GM12878 (cell line): ENCODE data around the gene SPDYC.

ENCODE experiments used
- DPF2 ChIP-seq: fragments of 450-650 bp; IDR thresholded peaks from 2 replicates; pipeline ENCODE4 v1.6.1; 2017; ENCODE audit warnings: mild to moderate bottlenecking
- EGR1 ChIP-seq, 2 experiments: IDR thresholded peaks; 1 replicate in 1 of 2; 2 replicates in 1 of 2; pipeline ENCODE4 v1.6.1; 2011 to 2012; ENCODE audit warnings: low read depth in 2 of 2, low read length in 2 of 2, borderline replicate concordance in 1 of 2, mild to moderate bottlenecking in 1 of 2, moderate library complexity in 1 of 2
- HDAC2 ChIP-seq: fragments of 200-600 bp; sonication (generic); IDR thresholded peaks from 2 replicates; pipeline ENCODE4 v1.6.1; 2017
- MTA3 ChIP-seq: IDR thresholded peaks from 2 replicates; pipeline ENCODE4 v1.6.1; 2012; ENCODE audit warnings: low read length, inconsistent platforms, borderline replicate concordance
- POLR2AphosphoS5 ChIP-seq: IDR thresholded peaks from 2 replicates; pipeline ENCODE4 v1.6.1; 2011; ENCODE audit warnings: mild to moderate bottlenecking, low read length, inconsistent platforms
- SIX5 ChIP-seq: IDR thresholded peaks from 2 replicates; pipeline ENCODE4 v1.6.1; 2011; ENCODE audit warnings: mild to moderate bottlenecking, low read depth, low read length, moderate library complexity; ENCODE audit not compliant: severe bottlenecking
- TF ChIP-seq, protein P1 (sequence below): fragments of 450-650 bp; formaldehyde crosslinking; IDR thresholded peaks from 2 replicates; pipeline ENCODE4 v1.4.0; 2020; ENCODE audit warnings: mild to moderate bottlenecking, moderate library complexity
- TF ChIP-seq, protein P2 (sequence below): fragments of 450-650 bp; IDR thresholded peaks from 2 replicates; pipeline ENCODE4 v1.6.1; 2016; ENCODE audit warnings: mild to moderate bottlenecking, moderate library complexity, borderline replicate concordance
- TF ChIP-seq, protein P3 (sequence below): IDR thresholded peaks from 2 replicates; pipeline ENCODE4 v1.6.1; 2012; ENCODE audit warnings: low read depth, low read length, improper control_type of control experiment
- TF ChIP-seq, protein P4 (sequence below): fragments of 450-650 bp; IDR thresholded peaks from 2 replicates; pipeline ENCODE4 v1.6.1; 2017; ENCODE audit warnings: mild to moderate bottlenecking, moderate library complexity
- TF ChIP-seq, protein P5 (sequence below): fragments of 450-650 bp; IDR thresholded peaks from 2 replicates; pipeline ENCODE4 v1.6.1; 2017; ENCODE audit warnings: mild to moderate bottlenecking
- TF ChIP-seq, protein P6 (sequence below): fragments of 450-650 bp; IDR thresholded peaks from 2 replicates; pipeline ENCODE4 v1.6.1; 2017; ENCODE audit warnings: low read depth, mild to moderate bottlenecking, moderate library complexity

DNA sequence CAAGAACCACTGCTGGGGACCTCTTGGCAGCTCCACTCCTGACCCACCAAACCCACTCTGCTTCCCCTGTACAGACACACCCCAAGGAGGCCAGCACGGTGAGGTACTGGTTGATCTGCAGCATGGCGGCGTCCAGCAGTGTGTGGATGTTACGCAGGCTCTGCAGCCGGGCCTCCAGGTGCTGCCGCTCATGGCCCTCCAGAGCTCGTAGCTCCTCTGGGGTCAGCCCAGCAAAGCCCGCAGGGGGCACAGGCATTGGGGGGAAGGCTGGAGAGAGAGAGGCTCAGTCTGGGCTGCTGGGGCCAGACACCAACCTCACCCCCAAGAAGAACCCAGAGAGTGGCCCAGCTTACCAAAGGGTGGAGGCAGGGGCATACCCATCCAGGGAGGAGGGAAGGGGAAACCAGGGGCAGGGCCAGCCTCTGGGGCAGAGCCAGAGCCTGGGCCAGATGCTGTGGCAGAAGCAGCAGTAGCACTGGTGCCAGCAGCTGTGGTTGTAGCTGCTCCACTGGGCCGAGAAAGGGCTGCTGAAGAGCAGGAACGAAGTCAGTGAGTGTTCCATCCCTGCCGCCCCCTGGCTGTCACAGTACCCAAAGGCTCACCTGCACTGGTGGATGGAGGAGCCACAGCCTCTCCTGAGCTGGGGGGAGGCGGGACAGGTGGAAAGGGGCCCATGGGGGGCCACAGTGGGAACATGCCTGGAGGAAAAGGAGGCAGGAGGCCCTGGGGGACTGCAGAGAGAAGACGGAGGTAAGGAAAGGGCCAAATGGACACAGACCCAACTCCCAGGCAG lies 40.2 kb upstream of the SPDYC start:
- no peak for TF ChIP-seq EGR1 (IDR thresholded peaks at IDR 0.05; ENCODE audit: borderline replicate concordance in 1 of 2, low read depth in 2 of 2, low read length in 2 of 2)
- TF ChIP-seq SIX5, result no peak
- TF ChIP-seq, protein P1, sequence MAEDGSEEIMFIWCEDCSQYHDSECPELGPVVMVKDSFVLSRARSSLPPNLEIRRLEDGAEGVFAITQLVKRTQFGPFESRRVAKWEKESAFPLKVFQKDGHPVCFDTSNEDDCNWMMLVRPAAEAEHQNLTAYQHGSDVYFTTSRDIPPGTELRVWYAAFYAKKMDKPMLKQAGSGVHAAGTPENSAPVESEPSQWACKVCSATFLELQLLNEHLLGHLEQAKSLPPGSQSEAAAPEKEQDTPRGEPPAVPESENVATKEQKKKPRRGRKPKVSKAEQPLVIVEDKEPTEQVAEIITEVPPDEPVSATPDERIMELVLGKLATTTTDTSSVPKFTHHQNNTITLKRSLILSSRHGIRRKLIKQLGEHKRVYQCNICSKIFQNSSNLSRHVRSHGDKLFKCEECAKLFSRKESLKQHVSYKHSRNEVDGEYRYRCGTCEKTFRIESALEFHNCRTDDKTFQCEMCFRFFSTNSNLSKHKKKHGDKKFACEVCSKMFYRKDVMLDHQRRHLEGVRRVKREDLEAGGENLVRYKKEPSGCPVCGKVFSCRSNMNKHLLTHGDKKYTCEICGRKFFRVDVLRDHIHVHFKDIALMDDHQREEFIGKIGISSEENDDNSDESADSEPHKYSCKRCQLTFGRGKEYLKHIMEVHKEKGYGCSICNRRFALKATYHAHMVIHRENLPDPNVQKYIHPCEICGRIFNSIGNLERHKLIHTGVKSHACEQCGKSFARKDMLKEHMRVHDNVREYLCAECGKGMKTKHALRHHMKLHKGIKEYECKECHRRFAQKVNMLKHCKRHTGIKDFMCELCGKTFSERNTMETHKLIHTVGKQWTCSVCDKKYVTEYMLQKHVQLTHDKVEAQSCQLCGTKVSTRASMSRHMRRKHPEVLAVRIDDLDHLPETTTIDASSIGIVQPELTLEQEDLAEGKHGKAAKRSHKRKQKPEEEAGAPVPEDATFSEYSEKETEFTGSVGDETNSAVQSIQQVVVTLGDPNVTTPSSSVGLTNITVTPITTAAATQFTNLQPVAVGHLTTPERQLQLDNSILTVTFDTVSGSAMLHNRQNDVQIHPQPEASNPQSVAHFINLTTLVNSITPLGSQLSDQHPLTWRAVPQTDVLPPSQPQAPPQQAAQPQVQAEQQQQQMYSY (CRISPR knock-in tag), result no peak
- TF ChIP-seq, protein P2, sequence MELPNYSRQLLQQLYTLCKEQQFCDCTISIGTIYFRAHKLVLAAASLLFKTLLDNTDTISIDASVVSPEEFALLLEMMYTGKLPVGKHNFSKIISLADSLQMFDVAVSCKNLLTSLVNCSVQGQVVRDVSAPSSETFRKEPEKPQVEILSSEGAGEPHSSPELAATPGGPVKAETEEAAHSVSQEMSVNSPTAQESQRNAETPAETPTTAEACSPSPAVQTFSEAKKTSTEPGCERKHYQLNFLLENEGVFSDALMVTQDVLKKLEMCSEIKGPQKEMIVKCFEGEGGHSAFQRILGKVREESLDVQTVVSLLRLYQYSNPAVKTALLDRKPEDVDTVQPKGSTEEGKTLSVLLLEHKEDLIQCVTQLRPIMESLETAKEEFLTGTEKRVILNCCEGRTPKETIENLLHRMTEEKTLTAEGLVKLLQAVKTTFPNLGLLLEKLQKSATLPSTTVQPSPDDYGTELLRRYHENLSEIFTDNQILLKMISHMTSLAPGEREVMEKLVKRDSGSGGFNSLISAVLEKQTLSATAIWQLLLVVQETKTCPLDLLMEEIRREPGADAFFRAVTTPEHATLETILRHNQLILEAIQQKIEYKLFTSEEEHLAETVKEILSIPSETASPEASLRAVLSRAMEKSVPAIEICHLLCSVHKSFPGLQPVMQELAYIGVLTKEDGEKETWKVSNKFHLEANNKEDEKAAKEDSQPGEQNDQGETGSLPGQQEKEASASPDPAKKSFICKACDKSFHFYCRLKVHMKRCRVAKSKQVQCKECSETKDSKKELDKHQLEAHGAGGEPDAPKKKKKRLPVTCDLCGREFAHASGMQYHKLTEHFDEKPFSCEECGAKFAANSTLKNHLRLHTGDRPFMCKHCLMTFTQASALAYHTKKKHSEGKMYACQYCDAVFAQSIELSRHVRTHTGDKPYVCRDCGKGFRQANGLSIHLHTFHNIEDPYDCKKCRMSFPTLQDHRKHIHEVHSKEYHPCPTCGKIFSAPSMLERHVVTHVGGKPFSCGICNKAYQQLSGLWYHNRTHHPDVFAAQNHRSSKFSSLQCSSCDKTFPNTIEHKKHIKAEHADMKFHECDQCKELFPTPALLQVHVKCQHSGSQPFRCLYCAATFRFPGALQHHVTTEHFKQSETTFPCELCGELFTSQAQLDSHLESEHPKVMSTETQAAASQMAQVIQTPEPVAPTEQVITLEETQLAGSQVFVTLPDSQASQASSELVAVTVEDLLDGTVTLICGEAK, result no peak
- TF ChIP-seq, protein P3, sequence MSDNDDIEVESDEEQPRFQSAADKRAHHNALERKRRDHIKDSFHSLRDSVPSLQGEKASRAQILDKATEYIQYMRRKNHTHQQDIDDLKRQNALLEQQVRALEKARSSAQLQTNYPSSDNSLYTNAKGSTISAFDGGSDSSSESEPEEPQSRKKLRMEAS, result no peak
- no peak for TF ChIP-seq DPF2
- TF ChIP-seq, protein P4, sequence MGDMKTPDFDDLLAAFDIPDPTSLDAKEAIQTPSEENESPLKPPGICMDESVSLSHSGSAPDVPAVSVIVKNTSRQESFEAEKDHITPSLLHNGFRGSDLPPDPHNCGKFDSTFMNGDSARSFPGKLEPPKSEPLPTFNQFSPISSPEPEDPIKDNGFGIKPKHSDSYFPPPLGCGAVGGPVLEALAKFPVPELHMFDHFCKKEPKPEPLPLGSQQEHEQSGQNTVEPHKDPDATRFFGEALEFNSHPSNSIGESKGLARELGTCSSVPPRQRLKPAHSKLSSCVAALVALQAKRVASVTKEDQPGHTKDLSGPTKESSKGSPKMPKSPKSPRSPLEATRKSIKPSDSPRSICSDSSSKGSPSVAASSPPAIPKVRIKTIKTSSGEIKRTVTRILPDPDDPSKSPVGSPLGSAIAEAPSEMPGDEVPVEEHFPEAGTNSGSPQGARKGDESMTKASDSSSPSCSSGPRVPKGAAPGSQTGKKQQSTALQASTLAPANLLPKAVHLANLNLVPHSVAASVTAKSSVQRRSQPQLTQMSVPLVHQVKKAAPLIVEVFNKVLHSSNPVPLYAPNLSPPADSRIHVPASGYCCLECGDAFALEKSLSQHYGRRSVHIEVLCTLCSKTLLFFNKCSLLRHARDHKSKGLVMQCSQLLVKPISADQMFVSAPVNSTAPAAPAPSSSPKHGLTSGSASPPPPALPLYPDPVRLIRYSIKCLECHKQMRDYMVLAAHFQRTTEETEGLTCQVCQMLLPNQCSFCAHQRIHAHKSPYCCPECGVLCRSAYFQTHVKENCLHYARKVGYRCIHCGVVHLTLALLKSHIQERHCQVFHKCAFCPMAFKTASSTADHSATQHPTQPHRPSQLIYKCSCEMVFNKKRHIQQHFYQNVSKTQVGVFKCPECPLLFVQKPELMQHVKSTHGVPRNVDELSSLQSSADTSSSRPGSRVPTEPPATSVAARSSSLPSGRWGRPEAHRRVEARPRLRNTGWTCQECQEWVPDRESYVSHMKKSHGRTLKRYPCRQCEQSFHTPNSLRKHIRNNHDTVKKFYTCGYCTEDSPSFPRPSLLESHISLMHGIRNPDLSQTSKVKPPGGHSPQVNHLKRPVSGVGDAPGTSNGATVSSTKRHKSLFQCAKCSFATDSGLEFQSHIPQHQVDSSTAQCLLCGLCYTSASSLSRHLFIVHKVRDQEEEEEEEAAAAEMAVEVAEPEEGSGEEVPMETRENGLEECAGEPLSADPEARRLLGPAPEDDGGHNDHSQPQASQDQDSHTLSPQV, result no peak
- TF ChIP-seq, protein P5, sequence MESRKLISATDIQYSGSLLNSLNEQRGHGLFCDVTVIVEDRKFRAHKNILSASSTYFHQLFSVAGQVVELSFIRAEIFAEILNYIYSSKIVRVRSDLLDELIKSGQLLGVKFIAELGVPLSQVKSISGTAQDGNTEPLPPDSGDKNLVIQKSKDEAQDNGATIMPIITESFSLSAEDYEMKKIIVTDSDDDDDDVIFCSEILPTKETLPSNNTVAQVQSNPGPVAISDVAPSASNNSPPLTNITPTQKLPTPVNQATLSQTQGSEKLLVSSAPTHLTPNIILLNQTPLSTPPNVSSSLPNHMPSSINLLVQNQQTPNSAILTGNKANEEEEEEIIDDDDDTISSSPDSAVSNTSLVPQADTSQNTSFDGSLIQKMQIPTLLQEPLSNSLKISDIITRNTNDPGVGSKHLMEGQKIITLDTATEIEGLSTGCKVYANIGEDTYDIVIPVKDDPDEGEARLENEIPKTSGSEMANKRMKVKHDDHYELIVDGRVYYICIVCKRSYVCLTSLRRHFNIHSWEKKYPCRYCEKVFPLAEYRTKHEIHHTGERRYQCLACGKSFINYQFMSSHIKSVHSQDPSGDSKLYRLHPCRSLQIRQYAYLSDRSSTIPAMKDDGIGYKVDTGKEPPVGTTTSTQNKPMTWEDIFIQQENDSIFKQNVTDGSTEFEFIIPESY, result no peak
- TF ChIP-seq, protein P6, sequence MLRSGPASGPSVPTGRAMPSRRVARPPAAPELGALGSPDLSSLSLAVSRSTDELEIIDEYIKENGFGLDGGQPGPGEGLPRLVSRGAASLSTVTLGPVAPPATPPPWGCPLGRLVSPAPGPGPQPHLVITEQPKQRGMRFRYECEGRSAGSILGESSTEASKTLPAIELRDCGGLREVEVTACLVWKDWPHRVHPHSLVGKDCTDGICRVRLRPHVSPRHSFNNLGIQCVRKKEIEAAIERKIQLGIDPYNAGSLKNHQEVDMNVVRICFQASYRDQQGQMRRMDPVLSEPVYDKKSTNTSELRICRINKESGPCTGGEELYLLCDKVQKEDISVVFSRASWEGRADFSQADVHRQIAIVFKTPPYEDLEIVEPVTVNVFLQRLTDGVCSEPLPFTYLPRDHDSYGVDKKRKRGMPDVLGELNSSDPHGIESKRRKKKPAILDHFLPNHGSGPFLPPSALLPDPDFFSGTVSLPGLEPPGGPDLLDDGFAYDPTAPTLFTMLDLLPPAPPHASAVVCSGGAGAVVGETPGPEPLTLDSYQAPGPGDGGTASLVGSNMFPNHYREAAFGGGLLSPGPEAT, result no peak
- TF ChIP-seq HDAC2, result no peak
- 0 out of 2 replicates have a peak, but pooled peaks have one; percentile 35 for TF ChIP-seq POLR2AphosphoS5
- no peak for TF ChIP-seq MTA3
